ENCODE results near the gene LNX2.

DNA sequence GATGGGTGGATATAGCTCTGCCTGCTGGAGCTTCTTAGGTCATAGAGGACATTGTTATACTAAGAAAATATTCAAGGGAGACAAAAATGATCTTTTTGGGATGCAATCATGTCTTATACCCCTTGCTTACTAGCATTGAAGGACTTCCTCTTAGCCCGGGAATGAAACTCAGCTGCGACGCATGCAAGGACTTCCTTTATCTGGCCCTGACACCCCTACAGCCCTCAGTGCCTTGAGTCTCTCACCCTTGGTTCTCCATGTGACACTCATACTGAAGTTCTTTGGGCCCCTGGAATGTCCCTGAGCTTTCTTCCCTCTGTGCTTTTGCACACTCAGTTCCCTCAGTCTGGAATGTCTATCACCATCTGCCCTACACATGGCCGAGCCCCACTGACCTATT, 97.5 kb downstream of the LNX2 start:
- TF ChIP-seq, protein P1, sequence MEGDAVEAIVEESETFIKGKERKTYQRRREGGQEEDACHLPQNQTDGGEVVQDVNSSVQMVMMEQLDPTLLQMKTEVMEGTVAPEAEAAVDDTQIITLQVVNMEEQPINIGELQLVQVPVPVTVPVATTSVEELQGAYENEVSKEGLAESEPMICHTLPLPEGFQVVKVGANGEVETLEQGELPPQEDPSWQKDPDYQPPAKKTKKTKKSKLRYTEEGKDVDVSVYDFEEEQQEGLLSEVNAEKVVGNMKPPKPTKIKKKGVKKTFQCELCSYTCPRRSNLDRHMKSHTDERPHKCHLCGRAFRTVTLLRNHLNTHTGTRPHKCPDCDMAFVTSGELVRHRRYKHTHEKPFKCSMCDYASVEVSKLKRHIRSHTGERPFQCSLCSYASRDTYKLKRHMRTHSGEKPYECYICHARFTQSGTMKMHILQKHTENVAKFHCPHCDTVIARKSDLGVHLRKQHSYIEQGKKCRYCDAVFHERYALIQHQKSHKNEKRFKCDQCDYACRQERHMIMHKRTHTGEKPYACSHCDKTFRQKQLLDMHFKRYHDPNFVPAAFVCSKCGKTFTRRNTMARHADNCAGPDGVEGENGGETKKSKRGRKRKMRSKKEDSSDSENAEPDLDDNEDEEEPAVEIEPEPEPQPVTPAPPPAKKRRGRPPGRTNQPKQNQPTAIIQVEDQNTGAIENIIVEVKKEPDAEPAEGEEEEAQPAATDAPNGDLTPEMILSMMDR (IDR thresholded peaks at IDR 0.05), result no peak
- TF ChIP-seq POLR2A (IDR thresholded peaks at IDR 0.05), result no peak
